ENCODE data around the gene DIDO1. TPM values are rescaled to one million over a fixed set of nuclear protein-coding genes. Genes with fewer than 3 reads are reported as not detected.

DIDO1 gene
- total RNA-seq (2022; extraction: Qiagen RNA extraction; ENCODE audit: low read depth): 20.3 to 25.3 TPM (median 23.2 TPM) in 5 replicates

DNA sequence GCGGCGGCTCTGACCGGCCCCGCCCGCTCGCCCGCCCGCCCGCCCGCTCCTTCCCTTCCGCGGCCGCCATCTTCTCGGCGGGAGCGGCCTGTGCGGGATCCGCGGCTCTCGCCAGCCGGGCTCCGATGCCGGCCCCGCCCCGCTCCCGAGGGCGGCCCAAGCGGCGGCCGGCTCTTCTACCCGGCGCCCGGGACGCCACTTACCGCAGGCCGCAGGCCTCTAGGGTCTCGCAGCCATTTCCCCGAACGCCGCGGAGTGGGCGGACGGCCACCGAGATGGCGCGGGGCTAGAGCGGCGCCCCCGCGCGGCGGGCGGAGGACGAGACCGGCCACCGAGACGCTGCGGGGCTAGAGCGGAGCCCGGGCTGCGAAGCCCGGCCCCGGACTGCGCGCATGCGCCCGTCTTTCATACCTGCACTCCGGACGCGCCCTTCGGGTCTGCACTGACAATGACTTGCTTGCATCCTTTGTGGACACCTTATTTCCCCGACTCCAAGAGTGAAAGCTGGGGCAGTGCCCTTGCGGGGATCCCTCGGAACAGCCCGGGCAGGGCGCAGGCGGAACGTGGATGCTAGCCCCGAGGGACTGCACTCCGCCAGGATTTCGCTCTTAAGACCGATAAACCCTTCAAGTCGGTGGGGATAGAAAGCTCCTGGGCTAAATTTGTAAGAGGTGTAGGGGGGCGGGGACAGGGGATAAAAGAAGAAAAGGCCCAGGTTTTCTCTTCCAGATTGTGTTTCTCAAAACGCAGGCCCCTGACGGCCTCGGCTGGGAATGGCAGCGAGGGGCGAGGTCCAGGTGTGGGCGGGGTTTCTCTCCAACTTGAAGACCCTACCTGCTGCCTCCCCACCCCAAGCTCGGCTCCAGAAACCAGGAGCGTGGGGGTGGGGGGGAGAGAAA, at the start of gene DIDO1:
DIDO1 (minus strand) TSS at position 277 of the 899 bp plus-strand sequence.

DNA sequence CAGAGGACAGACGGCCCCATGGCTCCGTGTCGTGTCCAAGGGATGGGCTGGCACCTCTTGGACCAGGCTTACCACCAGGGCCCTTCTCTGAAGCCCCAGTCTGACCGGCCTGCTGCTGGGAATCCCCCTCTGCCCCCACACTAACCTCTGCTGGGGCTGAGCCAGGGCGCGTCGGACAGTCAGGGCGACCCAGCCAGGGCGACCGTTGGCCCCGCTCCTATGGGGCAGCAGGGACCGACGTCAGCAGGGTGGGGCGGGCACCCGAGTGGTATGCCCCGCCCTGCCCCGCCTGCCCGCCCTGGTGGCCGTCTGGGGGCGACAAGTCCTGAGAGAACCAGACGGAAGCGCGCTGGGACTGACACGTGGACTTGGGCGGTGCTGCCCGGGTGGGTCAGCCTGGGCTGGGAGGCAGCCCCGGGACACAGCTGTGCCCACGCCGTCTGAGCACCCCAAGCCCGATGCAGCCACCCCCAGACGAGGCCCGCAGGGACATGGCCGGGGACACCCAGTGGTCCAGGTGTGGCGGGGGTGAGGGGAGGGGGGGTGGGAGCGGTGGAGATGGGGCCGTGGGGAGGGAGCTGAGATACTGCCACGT, 26.2 kb upstream of the DIDO1 start, which contains the start of gene SLC17A9:
SLC17A9 (plus strand) TSS at position 337 of the 595 bp plus-strand sequence; CDS start at position 459, 122 bp downstream.

DNA sequence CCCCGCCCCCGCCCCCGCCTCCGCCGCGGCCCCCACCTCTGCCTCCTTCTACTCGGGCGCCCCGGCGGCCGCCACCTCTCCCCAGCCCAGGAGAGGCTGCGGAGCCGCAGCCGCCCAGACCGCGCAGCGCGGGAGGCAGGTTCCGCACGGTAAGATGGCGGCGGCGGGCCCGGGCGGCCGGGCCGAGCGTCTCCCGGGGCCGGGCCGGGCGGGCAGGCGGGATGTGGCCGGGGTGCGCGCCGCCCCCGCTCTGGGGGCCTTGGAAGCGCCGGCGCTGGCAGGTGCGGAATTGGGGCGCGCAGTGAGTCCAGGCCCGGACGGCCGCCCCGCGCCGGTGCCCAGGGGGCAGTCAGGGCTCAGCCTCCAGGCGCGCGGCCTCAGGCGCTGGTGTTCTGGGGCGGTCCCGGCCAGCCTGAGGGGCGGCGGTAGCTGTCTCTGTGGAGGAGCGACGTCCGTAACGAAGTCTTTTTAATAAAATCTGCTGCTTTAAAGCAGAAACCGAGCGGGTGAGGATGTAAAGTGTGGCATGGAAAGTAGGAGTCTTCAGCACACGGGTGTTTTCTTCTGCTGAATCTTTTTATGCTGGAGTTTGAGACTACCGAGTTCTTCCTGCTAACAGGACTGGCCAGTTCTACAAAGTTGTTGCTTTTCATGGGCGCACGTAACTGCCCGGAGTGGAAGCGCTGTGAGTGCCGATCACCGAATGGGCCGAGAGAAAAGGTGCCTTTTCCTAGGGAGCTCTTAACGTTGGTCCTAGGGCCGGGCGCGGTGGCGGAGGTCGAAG, 12.0 kb upstream of the DIDO1 start, which contains the start of gene GID8:
GID8 (plus strand) TSS at position 43 of the 784 bp plus-strand sequence. CDS start 3,356 bp downstream, outside the sequence.

DNA sequence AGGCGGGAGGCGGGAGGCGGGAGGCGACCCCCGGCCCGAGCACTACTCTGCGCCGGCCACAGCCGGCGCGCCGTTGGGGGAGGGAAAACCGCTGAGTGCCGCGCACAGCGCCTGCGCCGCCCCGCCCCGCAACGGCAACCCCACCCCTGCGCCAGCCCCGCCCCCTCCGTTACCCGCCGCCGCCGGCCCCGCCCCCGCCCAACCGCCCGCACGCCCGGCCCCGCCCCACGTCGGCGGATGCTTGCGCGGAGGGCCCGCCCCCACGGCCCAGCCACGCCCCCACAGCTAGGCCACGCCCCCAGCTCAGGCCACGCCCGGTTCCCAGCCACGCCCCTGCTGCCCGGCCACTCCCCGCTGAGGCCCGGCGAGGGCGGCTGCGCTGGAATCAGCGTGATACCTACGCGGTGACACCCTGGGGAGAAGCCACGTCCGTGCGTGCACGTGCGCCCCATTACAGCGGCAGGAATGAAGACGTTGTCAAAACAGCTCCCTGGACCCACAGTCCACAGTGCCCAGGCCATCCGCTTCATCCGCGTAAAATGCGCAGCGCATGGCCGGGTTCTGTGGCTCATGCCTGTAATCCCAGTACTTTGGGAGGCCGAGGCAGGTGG, 64.5 kb downstream of the DIDO1 start, which contains the start of gene TCFL5:
TCFL5 (minus strand) TSS at position 97 of the 611 bp plus-strand sequence. CDS start 152 bp downstream, outside the sequence.

Other genes with a start within 250 kb of the DIDO1 start
- 0.06 to 0.27 TPM (median 0.07 TPM) in 5 replicates for gene NTSR1, start 217.7 kb downstream of the DIDO1 start, total RNA-seq (2022; extraction: Qiagen RNA extraction; ENCODE audit: low read depth)
- gene MRGBP, start 130.0 kb downstream of the DIDO1 start, total RNA-seq (2022; extraction: Qiagen RNA extraction; ENCODE audit: low read depth): 19.2 to 24.0 TPM (median 22.1 TPM) in 5 replicates
- 40.7 to 46.4 TPM (median 43.3 TPM) in 5 replicates for gene OGFR, start 121.7 kb downstream of the DIDO1 start, total RNA-seq (2022; extraction: Qiagen RNA extraction; ENCODE audit: low read depth)
- 0.33 to 0.73 TPM (median 0.55 TPM) in 5 replicates for gene COL9A3, start 109.5 kb downstream of the DIDO1 start, total RNA-seq (2022; extraction: Qiagen RNA extraction; ENCODE audit: low read depth)
- 3.1 to 4.1 TPM (median 4.0 TPM) in 5 replicates for gene TCFL5, start 64.7 kb downstream of the DIDO1 start, total RNA-seq (2022; extraction: Qiagen RNA extraction; ENCODE audit: low read depth)
- 20.4 to 23.9 TPM (median 22.2 TPM) in 5 replicates for gene GID8, start 11.6 kb upstream of the DIDO1 start, total RNA-seq (2022; extraction: Qiagen RNA extraction; ENCODE audit: low read depth)
- 0.09 to 0.19 TPM in 2 of 5 replicates, not detected in the others for gene SLC17A9, start 26.2 kb upstream of the DIDO1 start, total RNA-seq (2022; extraction: Qiagen RNA extraction; ENCODE audit: low read depth)
- gene BHLHE23, start 80.5 kb upstream of the DIDO1 start, total RNA-seq (2022; extraction: Qiagen RNA extraction; ENCODE audit: low read depth): not detected in 5 replicates

All from A549 treated with GW870086 at 1 μM for 4 hours (cell line).